A549 (cell line): Measurements from ENCODE around the gene CD101.

Experiments used
- ESRRA ChIP-seq: fragments of 150-350 bp; IDR thresholded peaks from 2 replicates; pipeline ENCODE4 v1.6.1; 2014; ENCODE audit warnings: mild to moderate bottlenecking, low read length, borderline replicate concordance
- MAFK ChIP-seq: fragments of 450-650 bp; IDR thresholded peaks from 2 replicates; pipeline ENCODE4 v1.6.1; 2014; ENCODE audit not compliant: partially characterized antibody

DNA sequence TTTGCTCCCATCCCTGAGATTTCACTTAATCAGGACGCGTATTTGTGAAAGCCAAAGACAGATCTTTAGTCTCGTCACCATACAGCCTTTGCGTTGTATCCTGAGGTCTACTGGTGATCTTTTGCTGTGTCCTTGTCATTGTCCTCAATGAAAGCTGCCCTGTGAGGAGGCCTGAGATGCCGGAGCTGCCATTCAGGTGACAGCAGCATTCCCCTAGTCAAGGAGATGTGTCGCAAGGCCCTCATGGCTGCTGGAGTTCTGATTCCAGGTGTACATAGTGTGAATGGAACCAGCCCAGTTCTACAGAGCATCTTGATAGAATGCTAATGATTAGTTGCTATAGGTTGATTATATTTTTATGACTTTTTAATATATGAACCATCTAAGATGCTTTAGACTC lies 82.7 kb downstream of the CD101 start:
- TF ChIP-seq MAFK, result no peak
- no peak for TF ChIP-seq ESRRA
